GM12875 (cell line): ENCODE results near the gene ZFPM1.

Source experiments
- H3K4me3 ChIP-seq: one replicate; pipeline ENCODE4 v1.5.1; 2011; ENCODE audit warnings: low read depth, low read length, control low read depth
- TF ChIP-seq, protein P1 (sequence below): IDR thresholded peaks from 2 replicates; pipeline ENCODE4 v1.5.1; 2011; ENCODE audit warnings: low read depth, mild to moderate bottlenecking, control low read depth, inconsistent platforms, low read length, moderate library complexity, borderline replicate concordance; ENCODE audit not compliant: insufficient read depth

The ZFPM1 gene

DNA sequence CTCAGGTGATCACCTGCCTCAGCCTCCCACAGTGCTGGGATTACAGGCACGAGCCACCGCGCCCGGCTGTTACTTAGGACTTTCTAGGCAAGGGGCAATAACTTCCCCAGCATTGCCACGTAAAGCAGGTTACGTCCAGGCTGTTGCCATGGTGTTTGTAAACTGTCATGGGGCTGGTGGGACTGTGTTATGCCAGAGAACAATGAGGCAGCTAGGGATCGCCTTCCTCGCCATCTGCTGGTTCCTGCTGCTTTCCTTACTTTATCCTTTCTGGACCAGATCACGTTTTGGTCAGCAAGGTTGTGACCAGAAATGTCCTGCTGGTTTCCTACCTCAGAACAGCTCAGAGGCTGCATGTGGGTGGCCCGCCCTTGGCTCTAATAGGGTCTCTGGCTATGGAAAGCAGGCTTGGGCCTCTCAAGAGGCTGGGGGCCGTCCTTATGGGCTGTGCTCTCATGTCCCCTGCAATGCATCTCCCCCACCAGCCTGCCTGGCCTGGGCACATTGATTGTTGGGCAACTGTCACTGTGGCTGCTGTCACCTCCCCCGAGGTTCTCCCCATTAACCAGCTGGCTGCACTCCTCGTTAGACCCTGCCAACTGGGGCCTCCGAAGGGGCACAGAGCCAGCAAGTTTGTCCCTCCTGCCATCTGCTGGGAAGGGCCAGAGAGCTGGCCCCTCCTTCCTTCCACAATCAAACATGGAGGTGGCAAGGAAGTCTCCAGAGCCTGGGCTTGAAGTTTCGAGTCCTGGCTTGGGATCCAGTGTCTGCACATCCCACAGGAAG is 88.9 kb downstream of the ZFPM1 start:
- no peak overlapping the region for H3K4me3 ChIP-seq
- TF ChIP-seq, protein P1, sequence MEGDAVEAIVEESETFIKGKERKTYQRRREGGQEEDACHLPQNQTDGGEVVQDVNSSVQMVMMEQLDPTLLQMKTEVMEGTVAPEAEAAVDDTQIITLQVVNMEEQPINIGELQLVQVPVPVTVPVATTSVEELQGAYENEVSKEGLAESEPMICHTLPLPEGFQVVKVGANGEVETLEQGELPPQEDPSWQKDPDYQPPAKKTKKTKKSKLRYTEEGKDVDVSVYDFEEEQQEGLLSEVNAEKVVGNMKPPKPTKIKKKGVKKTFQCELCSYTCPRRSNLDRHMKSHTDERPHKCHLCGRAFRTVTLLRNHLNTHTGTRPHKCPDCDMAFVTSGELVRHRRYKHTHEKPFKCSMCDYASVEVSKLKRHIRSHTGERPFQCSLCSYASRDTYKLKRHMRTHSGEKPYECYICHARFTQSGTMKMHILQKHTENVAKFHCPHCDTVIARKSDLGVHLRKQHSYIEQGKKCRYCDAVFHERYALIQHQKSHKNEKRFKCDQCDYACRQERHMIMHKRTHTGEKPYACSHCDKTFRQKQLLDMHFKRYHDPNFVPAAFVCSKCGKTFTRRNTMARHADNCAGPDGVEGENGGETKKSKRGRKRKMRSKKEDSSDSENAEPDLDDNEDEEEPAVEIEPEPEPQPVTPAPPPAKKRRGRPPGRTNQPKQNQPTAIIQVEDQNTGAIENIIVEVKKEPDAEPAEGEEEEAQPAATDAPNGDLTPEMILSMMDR, result no peak

DNA sequence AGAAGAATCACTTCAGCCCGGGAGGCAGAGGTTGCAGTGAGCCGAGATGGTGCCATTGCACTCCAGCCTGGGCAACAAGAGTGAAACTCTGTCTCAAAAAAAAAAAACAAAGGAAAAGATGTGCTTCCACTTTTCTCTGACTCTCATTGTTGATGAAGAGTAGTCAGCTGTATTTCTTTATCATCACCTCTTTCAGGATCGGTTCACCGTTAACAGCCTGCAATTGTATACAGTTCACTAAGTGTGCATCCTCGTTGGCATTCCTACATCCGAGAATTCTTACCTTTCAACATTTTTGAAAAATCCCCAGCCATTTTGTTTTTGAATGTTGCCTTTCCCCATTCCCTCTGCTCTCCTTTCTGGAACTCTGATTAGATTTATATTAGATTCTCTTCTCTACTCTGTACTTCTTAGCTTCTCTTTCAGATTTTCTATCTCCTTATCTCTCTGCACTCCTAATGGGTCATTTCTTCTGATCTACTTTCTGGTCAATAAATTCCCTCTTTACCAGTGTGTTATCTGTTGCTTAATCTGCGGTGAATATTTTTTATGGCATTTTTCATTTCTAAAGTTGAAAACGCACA is 90.2 kb downstream of the ZFPM1 start:
- TF ChIP-seq, protein P1, result no peak
- H3K4me3 ChIP-seq, result no peak overlapping the region

DNA sequence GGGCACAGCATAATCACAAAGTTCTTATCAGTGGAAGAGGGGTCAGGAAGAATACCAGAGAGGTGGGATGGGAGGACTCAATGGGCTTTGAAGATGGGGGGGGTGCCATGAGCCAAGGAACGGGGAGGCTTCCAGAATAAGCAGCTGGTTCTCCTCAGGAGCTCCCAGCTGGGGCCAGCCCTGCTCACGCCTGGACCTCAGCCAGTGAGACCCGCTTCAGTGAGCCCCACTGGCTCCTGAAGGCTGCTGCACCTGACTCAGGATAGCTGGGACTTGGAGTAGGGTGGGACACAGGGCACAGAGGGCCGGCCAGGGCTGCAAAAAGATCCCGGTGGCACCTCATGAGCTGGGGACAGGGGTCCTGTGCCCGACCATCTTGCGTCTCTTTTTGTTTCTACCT is 92.7 kb downstream of the ZFPM1 start:
- TF ChIP-seq, protein P1, result no peak

DNA sequence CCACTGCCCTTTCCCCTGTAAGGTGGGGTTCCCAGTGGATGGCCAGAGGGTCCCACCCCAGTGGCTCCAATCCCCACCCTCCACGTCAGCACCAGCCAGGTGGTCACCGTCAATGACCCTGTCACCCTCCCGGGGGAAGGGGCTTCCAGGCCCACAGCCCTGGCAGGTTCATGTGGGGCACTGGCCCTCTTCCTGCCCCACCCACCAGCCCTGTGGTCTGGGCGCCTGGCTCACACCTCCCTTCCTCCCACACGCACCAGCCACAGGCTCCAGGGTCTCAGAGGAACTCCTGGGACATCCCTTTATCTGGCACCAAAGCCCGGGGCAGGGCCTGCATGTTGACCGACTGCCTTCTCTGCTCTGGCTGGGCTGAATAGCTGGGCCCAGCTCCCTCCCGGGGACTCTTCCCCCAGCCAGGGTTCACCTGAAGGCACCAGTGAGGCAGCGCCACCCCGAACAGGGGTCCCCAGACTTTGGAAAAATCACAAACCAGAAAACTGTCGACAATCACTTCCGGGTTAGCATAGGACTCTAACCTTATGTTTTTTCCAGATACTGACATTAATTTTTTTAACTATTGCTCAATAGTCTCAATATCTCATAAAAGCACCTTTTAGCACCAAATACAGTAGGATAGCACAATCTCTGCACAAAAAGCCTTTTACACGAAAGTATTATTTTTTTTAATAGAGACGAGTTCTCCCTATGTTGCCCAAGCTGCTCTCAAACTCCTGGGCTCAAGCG is 95.2 kb downstream of the ZFPM1 start:
- H3K4me3 ChIP-seq, result no peak overlapping the region

More for the DNA sequence above, 92.7 kb downstream of the ZFPM1 start:
- H3K4me3 ChIP-seq, result no peak overlapping the region

DNA sequence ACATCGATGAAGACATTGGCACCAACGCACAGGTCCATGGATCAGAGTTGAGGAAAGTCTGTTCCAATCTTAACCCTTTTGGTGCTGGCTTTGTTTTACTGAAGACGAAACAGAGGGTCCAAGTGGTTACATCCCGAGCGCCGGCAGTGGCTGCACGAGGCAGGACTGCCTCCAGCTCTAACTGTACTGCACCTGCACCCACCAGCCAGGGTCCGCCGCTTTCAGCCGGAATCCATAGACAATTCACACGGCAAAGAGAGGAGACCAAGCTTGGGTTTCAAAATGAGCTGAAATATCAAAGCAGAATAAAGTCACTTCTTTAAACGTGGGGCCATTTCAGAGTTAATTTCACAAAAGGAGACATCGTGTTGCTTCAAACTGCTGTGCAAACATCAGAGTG is 95.9 kb downstream of the ZFPM1 start:
- no peak overlapping the region for H3K4me3 ChIP-seq
- TF ChIP-seq, protein P1, result no peak

More for the DNA sequence above, 95.2 kb downstream of the ZFPM1 start:
- TF ChIP-seq, protein P1, result no peak

DNA sequence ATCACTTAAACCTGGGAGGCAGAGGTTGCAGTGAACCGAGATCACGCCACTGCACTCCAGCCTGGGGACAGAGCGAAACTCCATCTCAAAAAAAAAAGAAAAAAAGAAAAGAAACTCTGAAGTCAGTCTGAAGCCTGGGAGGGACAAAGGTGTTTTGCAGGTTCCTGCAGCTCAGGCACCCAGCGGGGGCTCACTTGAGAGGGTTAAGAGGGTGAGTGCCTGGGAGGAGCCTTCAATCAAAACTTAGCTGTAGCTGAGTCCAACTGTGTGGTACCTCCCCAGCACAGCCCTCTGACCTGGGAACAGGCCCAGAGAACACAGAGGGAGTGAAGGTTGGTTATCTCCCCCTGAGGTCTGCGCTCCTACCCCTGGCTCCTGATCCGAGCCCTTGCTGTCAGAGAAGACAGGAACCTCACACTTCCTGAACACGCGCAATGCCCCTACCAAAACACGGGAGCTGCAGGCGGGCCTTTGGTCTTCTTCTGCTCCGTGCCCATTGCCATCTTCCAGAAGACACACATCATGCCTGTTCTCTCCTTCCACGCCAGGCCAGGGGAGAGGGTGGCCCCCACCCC is 96.7 kb downstream of the ZFPM1 start:
- TF ChIP-seq, protein P1, result no peak
- H3K4me3 ChIP-seq, result no peak overlapping the region
